Hematopoietic multipotent progenitor cell treated with erythropoietin and hydrocortisone succinate and interleukin-3 and kit ligand, for 6 days (in vitro differentiated cells): ENCODE data around the gene KRTAP12-3.

ENCODE experiments used
- DNase-seq: peaks from one replicate; pipeline ENCODE4 v3.0.0-alpha.2; 2015

KRTAP12-3 gene

DNA sequence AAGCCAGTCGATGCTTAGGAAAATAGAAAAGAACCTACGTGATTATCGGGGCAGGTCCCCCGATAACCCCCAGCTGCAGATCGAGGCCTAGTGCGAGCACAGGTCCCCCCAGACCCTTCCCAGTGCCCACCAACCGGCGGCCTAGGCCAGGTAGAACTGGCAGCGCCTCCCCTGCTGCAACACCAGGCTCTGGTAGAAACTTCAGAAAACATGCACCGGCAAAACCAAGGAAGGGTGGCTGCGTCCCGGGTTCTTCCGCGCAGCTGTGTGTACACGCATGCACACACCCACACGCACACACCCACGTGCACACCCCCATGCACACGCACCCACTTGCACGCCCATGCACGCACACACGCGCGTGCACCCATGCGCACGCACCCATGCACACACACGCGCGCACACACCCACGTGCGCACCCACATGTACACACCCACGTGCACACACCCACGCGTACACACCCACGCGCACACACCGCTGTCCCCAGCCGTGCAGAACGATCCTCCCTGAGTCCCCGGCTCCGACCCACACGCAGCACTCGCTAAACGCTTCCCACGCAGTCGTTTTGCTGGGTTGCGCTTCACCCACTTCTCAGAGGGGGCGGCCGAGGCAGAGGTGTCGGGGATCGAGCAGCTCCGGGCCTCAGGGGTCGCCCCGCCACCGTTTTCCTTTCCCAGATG, 48.4 kb downstream of the KRTAP12-3 start:
- DNase-seq = no peak

DNA sequence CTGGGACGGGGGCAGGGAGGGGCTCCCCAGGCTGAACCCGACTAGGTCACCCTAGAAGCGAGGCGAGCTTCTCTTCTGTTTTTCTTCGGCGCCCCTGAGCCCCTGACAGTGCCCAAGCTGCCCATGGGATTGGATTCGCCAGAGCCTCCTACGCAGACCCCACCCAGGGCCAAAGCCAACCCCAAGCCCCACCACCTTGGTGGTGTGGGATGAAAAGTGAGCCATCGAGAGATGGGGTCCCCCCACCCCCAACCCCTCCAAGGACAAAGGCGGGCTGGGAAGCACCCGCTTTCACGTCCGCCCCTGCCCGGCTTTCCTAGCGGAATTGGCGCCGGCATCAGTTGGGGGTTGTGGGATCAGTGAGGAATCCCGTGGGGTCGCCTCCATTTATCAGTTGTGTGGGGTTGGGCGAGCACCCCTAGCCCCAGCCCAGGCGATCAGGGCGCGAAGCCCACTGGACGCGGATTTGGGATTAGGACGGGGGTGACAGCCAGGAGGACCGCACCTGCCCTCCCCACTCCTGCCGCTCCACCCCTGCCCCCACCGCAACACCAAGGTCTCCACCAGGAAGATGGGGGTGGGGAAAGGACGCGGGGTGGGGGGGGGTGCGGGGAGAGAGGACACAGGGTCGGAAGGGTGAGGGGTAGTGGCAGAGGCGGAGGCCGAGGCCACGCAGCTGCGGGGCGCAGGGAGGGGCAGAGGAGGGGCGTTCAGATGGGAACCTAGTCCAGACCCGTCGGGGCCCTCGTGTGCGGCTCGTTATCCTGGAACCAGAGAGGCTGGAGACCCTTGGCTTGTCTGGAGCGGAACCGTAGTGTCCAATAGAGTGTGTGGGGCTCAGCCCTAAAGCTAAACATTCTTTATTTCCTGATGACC, 49.2 kb downstream of the KRTAP12-3 start:
- DNase-seq = no peak
